Thymus (tissue), 11 donors: ENCODE results near the gene SLC6A3. TPM values are rescaled to one million over a fixed set of nuclear protein-coding genes. Genes with fewer than 3 reads are reported as not detected.

Source experiments
- DNase-seq, 9 donors: peaks; one replicate each; pipeline ENCODE4 v3.0.0-alpha.2; 2013; ENCODE audit warnings: low spot score in 9 of 9, low read depth in 6 of 9, missing footprints in 1 of 9
- H3K27ac ChIP-seq, 2 donors: one replicate each; pipeline ENCODE4 v1.5.1; 2013; ENCODE audit warnings: control low read depth in 1 of 2, low read depth in 1 of 2, low read length in 1 of 2, mild to moderate bottlenecking in 1 of 2, moderate library complexity in 1 of 2
- H3K27me3 ChIP-seq, 2 donors: one replicate each; pipeline ENCODE4 v1.5.1; 2013; ENCODE audit warnings: low read length in 1 of 2; ENCODE audit not compliant: control insufficient read depth in 2 of 2, insufficient read depth in 1 of 2
- H3K36me3 ChIP-seq, 2 donors: one replicate each; pipeline ENCODE4 v1.5.1; 2013; ENCODE audit warnings: low read length in 1 of 2, mild to moderate bottlenecking in 1 of 2, moderate library complexity in 1 of 2; ENCODE audit not compliant: control insufficient read depth in 2 of 2, insufficient read depth in 2 of 2
- H3K4me1 ChIP-seq, 2 donors: one replicate each; pipeline ENCODE4 v1.5.1; 2013; ENCODE audit warnings: low read length in 2 of 2; ENCODE audit not compliant: control insufficient read depth in 2 of 2, insufficient read depth in 2 of 2
- H3K4me3 ChIP-seq, 2 donors: one replicate each; pipeline ENCODE4 v1.5.1; 2013; ENCODE audit warnings: low read length in 2 of 2, control low read depth in 1 of 2, mild to moderate bottlenecking in 1 of 2
- H3K9me3 ChIP-seq, 2 donors: one replicate each; pipeline ENCODE4 v1.5.1; 2013; ENCODE audit warnings: low read length in 1 of 2, mild to moderate bottlenecking in 1 of 2; ENCODE audit not compliant: control insufficient read depth in 2 of 2, insufficient read depth in 1 of 2
- WGBS: extraction: QIAGEN DNeasy Blood & Tissue Kit; methylation state at CpG from one replicate; pipeline ENCODE4 v1.1.7; 2013; 5-methylcytosine and 5-hydroxymethylcytosine counted together
- polyA plus RNA-seq: library from polyadenylated mRNA; stranded (reverse); fragments of 200-250 nt; gene quantifications from one replicate; pipeline ENCODE4 v1.2.3, GENCODE V29; 2013
- total RNA-seq: library from RNA; stranded (reverse); fragments of 120-200 nt; gene quantifications from one replicate; pipeline ENCODE4 v1.2.4, GENCODE V29; 2013
- donor health status: healthy.

Gene SLC6A3
- total and polyA plus RNA-seq, 2 donors, result 0.33 to 14.9 TPM

- Histone ChIP-seq H3K27me3 (peaks cover 3 to 33% of the 10 kb centered on the region in 2 donors), H3K4me3 (no peak overlapping the region), H3K36me3 (no peaks in the 10 kb centered on the region), H3K27ac (no peak overlapping the region), H3K4me1 (no peaks in the 10 kb centered on the region), H3K9me3 (no peaks in the 10 kb centered on the region)
- WGBS, result 88% methylated on average over 13 of the region's 13 CpGs
- DNase-seq, result no peak
Observed at GRCh38 chr5:1371218-1371971, 73.8 kb downstream of the SLC6A3 start.

GRCh38 chr5:1370006-1370405 lies 75.2 kb downstream of the SLC6A3 start:
- Histone ChIP-seq H3K4me3 (no peak overlapping the region), H3K4me1 (no peaks in the 10 kb centered on the region), H3K36me3 (no peaks in the 10 kb centered on the region), H3K9me3 (no peaks in the 10 kb centered on the region), H3K27me3 (peaks cover 3 to 30% of the 10 kb centered on the region in 2 donors), H3K27ac (no peak overlapping the region)
- 96% methylated on average over 7 of the region's 7 CpGs for WGBS
- no peak for DNase-seq

GRCh38 chr5:1368756-1369155 lies 76.5 kb downstream of the SLC6A3 start:
- Histone ChIP-seq H3K27me3 (peaks cover 3 to 32% of the 10 kb centered on the region in 2 donors), H3K27ac (no peak overlapping the region), H3K4me3 (no peak overlapping the region), H3K4me1 (peaks cover 4% of the 10 kb centered on the region in 2 donors), H3K36me3 (no peaks in the 10 kb centered on the region), H3K9me3 (no peaks in the 10 kb centered on the region)
- 83% methylated on average over 4 of the region's 4 CpGs for WGBS
- no peak for DNase-seq

GRCh38 chr5:1368236-1368635 lies 77.0 kb downstream of the SLC6A3 start:
- H3K27ac ChIP-seq, result no peak overlapping the region
- no peak overlapping the region for H3K4me3 ChIP-seq
- peaks cover 3 to 37% of the 10 kb centered on the region in 2 donors for H3K27me3 ChIP-seq
- no peak for DNase-seq
- 95% methylated on average over 7 of the region's 7 CpGs for WGBS
- H3K4me1 ChIP-seq, result peaks cover 4% of the 10 kb centered on the region in 2 donors
- no peaks in the 10 kb centered on the region for H3K36me3 ChIP-seq
- H3K9me3 ChIP-seq, result peaks cover 0 to 1% of the 10 kb centered on the region in 2 donors

- peaks cover 4% of the 10 kb centered on the region in 2 donors for H3K4me1 ChIP-seq
- peaks cover 3 to 45% of the 10 kb centered on the region in 2 donors for H3K27me3 ChIP-seq
- no peaks in the 10 kb centered on the region for H3K36me3 ChIP-seq
- 80% methylated on average over 7 of the region's 7 CpGs for WGBS
- H3K27ac ChIP-seq, result no peak overlapping the region
- no peak for DNase-seq
- peaks cover 0 to 1% of the 10 kb centered on the region in 2 donors for H3K9me3 ChIP-seq
- no peak overlapping the region for H3K4me3 ChIP-seq
Observed at GRCh38 chr5:1367149-1367548, 78.1 kb downstream of the SLC6A3 start.

GRCh38 chr5:1366514-1366913 lies 78.7 kb downstream of the SLC6A3 start:
- Histone ChIP-seq H3K27me3 (peaks cover 3 to 49% of the 10 kb centered on the region in 2 donors), H3K27ac (no peak overlapping the region), H3K4me3 (no peak overlapping the region), H3K4me1 (peaks cover 4% of the 10 kb centered on the region in 2 donors), H3K36me3 (no peaks in the 10 kb centered on the region), H3K9me3 (peaks cover 0 to 1% of the 10 kb centered on the region in 2 donors)
- no peak for DNase-seq
- 94% methylated on average over 14 of the region's 14 CpGs for WGBS

- no peak for DNase-seq
- H3K27me3 ChIP-seq, result peaks cover 3 to 54% of the 10 kb centered on the region in 2 donors
- 72% methylated on average over 9 of the region's 9 CpGs for WGBS
Observed at GRCh38 chr5:1364211-1364610, 81.0 kb downstream of the SLC6A3 start.

GRCh38 chr5:1363581-1363980 lies 81.7 kb downstream of the SLC6A3 start:
- H3K4me3 ChIP-seq, result no peak overlapping the region
- H3K4me1 ChIP-seq, result peaks cover 4% of the 10 kb centered on the region in 2 donors
- WGBS, result 87% methylated on average over 16 of the region's 16 CpGs
- H3K27ac ChIP-seq, result no peak overlapping the region
- H3K27me3 ChIP-seq, result peaks cover 0 to 54% of the 10 kb centered on the region in 2 donors
- H3K9me3 ChIP-seq, result peaks cover 0 to 1% of the 10 kb centered on the region in 2 donors
- no peak for DNase-seq
- no peaks in the 10 kb centered on the region for H3K36me3 ChIP-seq

More at GRCh38 chr5:1364211-1364610, 81.0 kb downstream of the SLC6A3 start:
- no peaks in the 10 kb centered on the region for H3K36me3 ChIP-seq
- H3K9me3 ChIP-seq, result peaks cover 0 to 1% of the 10 kb centered on the region in 2 donors
- H3K4me1 ChIP-seq, result peaks cover 4% of the 10 kb centered on the region in 2 donors
- no peak overlapping the region for H3K27ac ChIP-seq
- H3K4me3 ChIP-seq, result no peak overlapping the region

- Histone ChIP-seq H3K36me3 (no peaks in the 10 kb centered on the region), H3K9me3 (peaks cover 0 to 1% of the 10 kb centered on the region in 2 donors), H3K27ac (no peak overlapping the region), H3K27me3 (peaks cover 0 to 53% of the 10 kb centered on the region in 2 donors), H3K4me3 (no peak overlapping the region), H3K4me1 (peaks cover 4% of the 10 kb centered on the region in 2 donors)
- 72% methylated on average over 6 of the region's 6 CpGs for WGBS
- no peak for DNase-seq
Observed at GRCh38 chr5:1363160-1363559, 82.1 kb downstream of the SLC6A3 start.
